GM12872 (cell line): ENCODE data around the gene ICAM4.

Experiments used
- TF ChIP-seq, protein P1 (sequence below): IDR thresholded peaks from 3 replicates; pipeline ENCODE4 v1.5.1; 2011; ENCODE audit warnings: low read depth, mild to moderate bottlenecking, low read length, moderate library complexity; ENCODE audit not compliant: insufficient read depth

The ICAM4 gene

DNA sequence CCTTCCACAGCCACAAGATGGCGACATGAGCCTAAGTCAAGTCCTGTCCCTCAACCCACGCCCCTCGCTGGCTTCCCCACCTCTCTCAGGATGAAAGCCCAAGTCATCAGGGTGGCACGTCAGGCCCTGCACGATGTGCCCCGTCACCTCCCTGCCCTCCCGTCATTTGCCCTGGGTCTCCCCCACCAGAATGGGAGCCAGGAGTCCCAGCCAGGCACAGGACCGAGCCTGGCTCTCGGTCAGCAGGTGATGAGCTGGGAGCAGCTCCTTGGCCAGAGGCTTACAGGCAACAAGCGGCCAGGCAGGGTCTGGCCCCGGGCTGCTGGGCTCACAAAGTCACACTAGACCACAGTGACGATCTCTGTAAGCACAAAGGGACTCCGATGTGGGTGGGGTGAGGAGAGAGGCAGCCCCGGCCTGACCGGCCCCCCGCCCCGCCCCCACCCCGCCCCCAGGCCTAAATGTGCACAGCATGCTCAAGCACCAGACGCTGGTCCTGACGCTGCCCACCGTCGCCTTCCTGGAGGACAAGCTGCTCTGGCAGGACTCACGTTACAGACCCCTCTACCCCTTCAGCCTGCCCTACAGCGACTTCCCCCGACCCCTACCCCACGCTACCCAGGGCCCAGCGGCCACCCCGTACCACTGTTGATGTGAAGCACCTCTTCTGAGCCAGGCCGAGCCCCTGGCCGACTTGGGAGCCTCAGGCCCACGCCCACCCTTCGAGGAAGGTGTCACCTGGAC is 27.4 kb upstream of the ICAM4 start:
- TF ChIP-seq, protein P1, sequence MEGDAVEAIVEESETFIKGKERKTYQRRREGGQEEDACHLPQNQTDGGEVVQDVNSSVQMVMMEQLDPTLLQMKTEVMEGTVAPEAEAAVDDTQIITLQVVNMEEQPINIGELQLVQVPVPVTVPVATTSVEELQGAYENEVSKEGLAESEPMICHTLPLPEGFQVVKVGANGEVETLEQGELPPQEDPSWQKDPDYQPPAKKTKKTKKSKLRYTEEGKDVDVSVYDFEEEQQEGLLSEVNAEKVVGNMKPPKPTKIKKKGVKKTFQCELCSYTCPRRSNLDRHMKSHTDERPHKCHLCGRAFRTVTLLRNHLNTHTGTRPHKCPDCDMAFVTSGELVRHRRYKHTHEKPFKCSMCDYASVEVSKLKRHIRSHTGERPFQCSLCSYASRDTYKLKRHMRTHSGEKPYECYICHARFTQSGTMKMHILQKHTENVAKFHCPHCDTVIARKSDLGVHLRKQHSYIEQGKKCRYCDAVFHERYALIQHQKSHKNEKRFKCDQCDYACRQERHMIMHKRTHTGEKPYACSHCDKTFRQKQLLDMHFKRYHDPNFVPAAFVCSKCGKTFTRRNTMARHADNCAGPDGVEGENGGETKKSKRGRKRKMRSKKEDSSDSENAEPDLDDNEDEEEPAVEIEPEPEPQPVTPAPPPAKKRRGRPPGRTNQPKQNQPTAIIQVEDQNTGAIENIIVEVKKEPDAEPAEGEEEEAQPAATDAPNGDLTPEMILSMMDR: peak; percentile 86

GRCh38 chr19:10260141-10260584 is 26.6 kb upstream of the ICAM4 start:
- TF ChIP-seq, protein P1: no peak

DNA sequence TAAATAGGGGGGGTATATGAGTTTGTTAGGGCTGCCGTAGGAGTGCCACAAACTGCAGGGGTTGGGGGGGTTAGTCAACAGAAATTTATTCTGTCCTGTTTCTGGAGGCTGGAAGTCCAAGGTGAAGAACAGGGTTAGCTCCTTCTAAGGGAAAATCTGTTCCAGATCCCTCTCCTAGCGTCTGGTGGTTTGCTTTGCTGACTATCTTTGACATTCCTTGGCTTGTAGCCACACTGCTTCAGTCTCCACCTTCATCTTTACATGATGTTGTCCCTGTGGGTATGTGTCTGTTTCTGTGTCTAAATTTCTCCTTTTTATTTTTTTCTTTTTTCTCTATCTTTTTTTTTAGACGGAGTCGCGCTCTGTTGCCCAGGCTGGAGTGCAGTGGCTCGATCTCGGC is 24.0 kb upstream of the ICAM4 start:
- TF ChIP-seq, protein P1: no peak

- TF ChIP-seq, protein P1: no peak
Observed at GRCh38 chr19:10266706-10267105, 20.0 kb upstream of the ICAM4 start.

- TF ChIP-seq, protein P1: no peak
Observed at GRCh38 chr19:10268071-10268470, 18.7 kb upstream of the ICAM4 start.

- TF ChIP-seq, protein P1: peak; percentile 94
Observed at GRCh38 chr19:10269333-10270179, 17.2 kb upstream of the ICAM4 start.

DNA sequence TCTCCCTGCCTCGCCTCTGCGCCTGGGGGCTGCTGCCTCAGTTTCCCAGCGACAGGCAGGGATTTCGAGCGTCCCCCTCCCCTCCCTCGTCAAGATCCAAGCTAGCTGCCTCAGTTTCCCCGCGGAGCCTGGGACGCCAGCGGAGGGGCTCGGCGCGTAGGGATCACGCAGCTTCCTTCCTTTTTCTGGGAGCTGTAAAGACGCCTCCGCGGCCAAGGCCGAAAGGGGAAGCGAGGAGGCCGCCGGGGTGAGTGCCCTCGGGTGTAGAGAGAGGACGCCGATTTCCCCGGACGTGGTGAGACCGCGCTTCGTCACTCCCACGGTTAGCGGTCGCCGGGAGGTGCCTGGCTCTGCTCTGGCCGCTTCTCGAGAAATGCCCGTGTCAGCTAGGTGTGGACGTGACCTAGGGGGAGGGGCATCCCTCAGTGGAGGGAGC is 16.6 kb upstream of the ICAM4 start:
- TF ChIP-seq, protein P1: no peak
